PC-9 (cell line): ENCODE measurements around the gene PRPSAP2. TPM values are rescaled to one million over a fixed set of nuclear protein-coding genes. Genes with fewer than 3 reads are reported as not detected.

ENCODE experiments used
- BruUV-seq: library from RNA; stranded (reverse); fragments of 400-500 nt; replicated peaks from 2 replicates; lab custom pipeline; 2021; lab: Mats Ljungman, UMichigan
- CTCF ChIA-PET: fragments of 300-600 bp; sonication (Branson Sonifier 250); formaldehyde crosslinking; loops from one replicate; lab custom pipeline; 2022; ENCODE audit warnings: antibody characterized with exemption; lab: Charles Lee
- POLR2A ChIA-PET: fragments of 300-600 bp; sonication (Branson Sonifier 250); formaldehyde crosslinking; loops from one replicate; lab custom pipeline; 2022; ENCODE audit warnings: antibody characterized with exemption; ENCODE audit not compliant: unreplicated experiment; lab: Charles Lee
- DNase-seq, 2 experiments: peaks; one replicate each; pipeline versions ENCODE4 v3.0.0 to v3.0.0-alpha.2; 2015 to 2022; ENCODE audit warnings: mixed read lengths in 1 of 2
- H2AFZ ChIP-seq: fragments of 200-600 bp; sonication (generic); 2 replicates; pipeline ENCODE4 v1.8.1; 2017; ENCODE audit warnings: antibody characterized with exemption
- H3F3A ChIP-seq: fragments of 200-600 bp; sonication (generic); 2 replicates; pipeline ENCODE4 v1.8.1; 2017; ENCODE audit warnings: antibody characterized with exemption, mild to moderate bottlenecking, low read depth; ENCODE audit not compliant: insufficient read depth
- H3K27ac ChIP-seq: fragments of 200-600 bp; sonication (generic); 2 replicates; pipeline ENCODE4 v1.6.1; 2016; ENCODE audit warnings: mixed run types
- H3K27me3 ChIP-seq: fragments of 200-600 bp; sonication (generic); 2 replicates; pipeline ENCODE4 v1.6.1; 2016; ENCODE audit warnings: low read depth, mixed run types; ENCODE audit not compliant: insufficient read depth
- H3K36me3 ChIP-seq: fragments of 200-600 bp; sonication (generic); 2 replicates; pipeline ENCODE4 v1.6.1; 2016; ENCODE audit warnings: low read depth, mixed run types
- H3K4me1 ChIP-seq: fragments of 200-600 bp; sonication (generic); replicated peaks from 2 replicates; pipeline ENCODE4 v1.6.1; 2016; ENCODE audit warnings: mixed run types; ENCODE audit not compliant: insufficient read depth
- H3K4me2 ChIP-seq: fragments of 200-600 bp; sonication (generic); 2 replicates; pipeline ENCODE4 v1.6.1; 2017; ENCODE audit warnings: mixed run types
- H3K4me3 ChIP-seq: fragments of 200-600 bp; sonication (generic); 2 replicates; pipeline ENCODE4 v1.6.1; 2016; ENCODE audit warnings: mixed run types
- H3K79me2 ChIP-seq: fragments of 200-600 bp; sonication (generic); 2 replicates; pipeline ENCODE4 v1.6.1; 2017; ENCODE audit warnings: low read depth, mixed run types
- H3K9me2 ChIP-seq: fragments of 200-600 bp; sonication (generic); 2 replicates; pipeline ENCODE4 v1.8.1; 2017; ENCODE audit warnings: mild to moderate bottlenecking; ENCODE audit not compliant: insufficient read depth
- H3K9me3 ChIP-seq: fragments of 200-600 bp; sonication (generic); 2 replicates; pipeline ENCODE4 v1.8.1; 2016; ENCODE audit warnings: low read depth; ENCODE audit not compliant: insufficient read depth
- H4K20me1 ChIP-seq: fragments of 200-600 bp; sonication (generic); 2 replicates; pipeline ENCODE4 v1.8.1; 2017; ENCODE audit not compliant: insufficient read depth
- CTCF ChIP-seq: fragments of 200-600 bp; sonication (generic); conservative IDR thresholded peaks from 2 replicates; pipeline ENCODE4 v1.6.1; 2017; ENCODE audit warnings: mixed run types, antibody characterized with exemption, mild to moderate bottlenecking, moderate library complexity
- EZH2 ChIP-seq: fragments of 200-600 bp; sonication (generic); IDR thresholded peaks from 2 replicates; pipeline ENCODE4 v1.8.0; 2017; ENCODE audit warnings: antibody characterized with exemption, low read depth
- intact Hi-C: fragments of 100-400 bp; cut with micrococcal nuclease; formaldehyde crosslinking; loops from one replicate; pipeline ENCODE4 v1.10.0; 2022; ENCODE audit not compliant: unreplicated experiment
- total RNA-seq: library from RNA; stranded (reverse); gene quantifications from 2 replicates; pipeline ENCODE4 v1.2.3, GENCODE V29; 2021

Gene PRPSAP2
- total RNA-seq, 1 experiment from 2014 or later, result 50.0 TPM

GRCh38 chr17:18974407-18975149 lies 116.6 kb downstream of the PRPSAP2 start:
- no peaks in the 10 kb centered on the region for H3K79me2 ChIP-seq
- peaks cover 11% of the 10 kb centered on the region; the same call in 1 of the 2 replicates for H3K36me3 ChIP-seq
- H4K20me1 ChIP-seq, result peaks cover 8% of the 10 kb centered on the region
- peaks cover 12% of the 10 kb centered on the region for H3K4me1 ChIP-seq
- no peak overlapping the region for H3K4me3 ChIP-seq
- H2AFZ ChIP-seq, result no peak overlapping the region
- no peak overlapping the region for H3K27ac ChIP-seq
- POLR2A ChIA-PET, result no interaction called here
- H3F3A ChIP-seq, result peaks cover 21% of the 10 kb centered on the region; the same call in 1 of the 2 replicates
- no peak for TF ChIP-seq CTCF
- TF ChIP-seq EZH2, result no peak
- no peaks in the 10 kb centered on the region for H3K9me2 ChIP-seq
- no TSS peak for BruUV-seq
- intact Hi-C loops, result no loop called here
- H3K27me3 ChIP-seq, result no peaks in the 10 kb centered on the region
- H3K9me3 ChIP-seq, result no peaks in the 10 kb centered on the region
- CTCF ChIA-PET, result no interaction called here
- DNase-seq, result no peak
- H3K4me2 ChIP-seq, result no peak overlapping the region

GRCh38 chr17:18975597-18975996 lies 117.7 kb downstream of the PRPSAP2 start:
- Histone ChIP-seq H3K36me3 (peaks cover 11% of the 10 kb centered on the region; the same call in 1 of the 2 replicates), H3K4me3 (no peak overlapping the region), H3K4me2 (no peak overlapping the region), H3K27ac (no peak overlapping the region), H2AFZ (no peak overlapping the region), H3F3A (peaks cover 11% of the 10 kb centered on the region; the same call in 1 of the 2 replicates), H4K20me1 (no peaks in the 10 kb centered on the region; the same call in 1 of the 2 replicates), H3K9me2 (no peaks in the 10 kb centered on the region), H3K79me2 (no peaks in the 10 kb centered on the region), H3K9me3 (no peaks in the 10 kb centered on the region), H3K4me1 (peaks cover 2% of the 10 kb centered on the region; the same call in 1 of the 2 replicates), H3K27me3 (no peaks in the 10 kb centered on the region)
- DNase-seq, result no peak
- POLR2A ChIA-PET, result interaction anchor here (0.6 kb wide), 1 partner anchor 36 kb away, joined by 4 read pairs; no protein-coding TSS in a partner anchor
- TSS peak; percentile 10 for BruUV-seq
- CTCF ChIA-PET, result interaction anchor here (0.6 kb wide), 1 partner anchor 786 kb away, joined by 3 read pairs; no protein-coding TSS in a partner anchor
- TF ChIP-seq EZH2, result no peak
- intact Hi-C loops, result no loop called here

GRCh38 chr17:18976201-18976600 lies 118.3 kb downstream of the PRPSAP2 start:
- no peaks in the 10 kb centered on the region for H3K9me2 ChIP-seq
- no peak for TF ChIP-seq EZH2
- TF ChIP-seq CTCF, result no peak
- no TSS peak for BruUV-seq
- no peak overlapping the region for H3K4me3 ChIP-seq
- no peaks in the 10 kb centered on the region; the same call in 1 of the 2 replicates for H4K20me1 ChIP-seq
- H3K79me2 ChIP-seq, result no peaks in the 10 kb centered on the region
- no peak overlapping the region for H3K27ac ChIP-seq
- intact Hi-C loops, result no loop called here
- no peaks in the 10 kb centered on the region for H3K9me3 ChIP-seq
- ChIA-PET CTCF (interaction anchor here (0.6 kb wide), 1 partner anchor 786 kb away, joined by 3 read pairs; no protein-coding TSS in a partner anchor), POLR2A (no interaction called here)
- H3K27me3 ChIP-seq, result no peaks in the 10 kb centered on the region
- no peaks in the 10 kb centered on the region for H3K4me1 ChIP-seq
- peaks cover 5% of the 10 kb centered on the region; the same call in 1 of the 2 replicates for H3F3A ChIP-seq
- H3K36me3 ChIP-seq, result peaks cover 11% of the 10 kb centered on the region; the same call in 1 of the 2 replicates
- DNase-seq, result no peak
- H3K4me2 ChIP-seq, result no peak overlapping the region
- H2AFZ ChIP-seq, result no peak overlapping the region
